Epithelial cell of esophagus (primary cell): Measurements from ENCODE around the gene SAA4.
A peak's percentile ranks its signal among the peaks of the same experiment; 100 is the strongest.
"Not testable (repeated sequence)": the region's sequence is repeated elsewhere in the genome, so short reads cannot be mapped to it uniquely, and the experiment has no call there.

Experiments
- DNase-seq: peaks from one replicate; pipeline ENCODE4 v3.0.0; 2010; ENCODE audit warnings: low read depth
- H3K4me3 ChIP-seq: 2 replicates; pipeline ENCODE4 v1.5.1; 2011; ENCODE audit warnings: mild to moderate bottlenecking, low read length, control low read depth
- CTCF ChIP-seq: IDR thresholded peaks from 2 replicates; pipeline ENCODE4 v1.5.1; 2011; ENCODE audit warnings: low read depth, mild to moderate bottlenecking, low read length, control low read depth, inconsistent platforms; ENCODE audit not compliant: insufficient read depth; ENCODE audit errors: missing control alignments

SAA4 gene

GRCh38 chr11:18270102-18270501 lies 33.5 kb upstream of the SAA4 start:
- no peak for DNase-seq
- H3K4me3 ChIP-seq = no peak overlapping the region
- TF ChIP-seq CTCF = peak; percentile 26

- DNase-seq, H3K4me3 ChIP-seq: not testable (repeated sequence)
Observed at GRCh38 chr11:18269252-18269651, 32.6 kb upstream of the SAA4 start.

GRCh38 chr11:18267335-18268133 lies 30.9 kb upstream of the SAA4 start:
- not testable (repeated sequence) for DNase-seq, H3K4me3 ChIP-seq

DNA sequence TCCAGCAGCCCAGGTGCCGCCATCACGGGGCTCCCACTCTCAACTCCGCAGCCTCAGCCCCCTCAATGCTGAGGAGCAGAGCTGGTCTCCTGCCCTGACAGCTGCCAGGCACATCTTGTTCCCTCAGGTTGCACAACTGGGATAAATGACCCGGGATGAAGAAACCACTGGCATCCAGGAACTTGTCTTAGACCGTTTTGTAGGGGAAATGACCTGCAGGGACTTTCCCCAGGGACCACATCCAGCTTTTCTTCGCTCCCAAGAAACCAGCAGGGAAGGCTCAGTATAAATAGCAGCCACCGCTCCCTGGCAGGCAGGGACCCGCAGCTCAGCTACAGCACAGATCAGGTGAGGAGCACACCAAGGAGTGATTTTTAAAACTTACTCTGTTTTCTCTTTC lies 29.3 kb upstream of the SAA4 start, which contains the start of gene SAA1:
TSS of gene SAA1 (plus strand) at position 316 of the 400 bp plus-strand sequence. CDS start 624 bp downstream, outside the sequence.
- DNase-seq = peak; percentile 78
- TF ChIP-seq CTCF = no peak
- no peak within 1 kb of the TSS for H3K4me3 ChIP-seq

- DNase-seq = no peak
- no peak overlapping the region for H3K4me3 ChIP-seq
- TF ChIP-seq CTCF = no peak
Observed at GRCh38 chr11:18264677-18265555, 28.3 kb upstream of the SAA4 start.

DNA sequence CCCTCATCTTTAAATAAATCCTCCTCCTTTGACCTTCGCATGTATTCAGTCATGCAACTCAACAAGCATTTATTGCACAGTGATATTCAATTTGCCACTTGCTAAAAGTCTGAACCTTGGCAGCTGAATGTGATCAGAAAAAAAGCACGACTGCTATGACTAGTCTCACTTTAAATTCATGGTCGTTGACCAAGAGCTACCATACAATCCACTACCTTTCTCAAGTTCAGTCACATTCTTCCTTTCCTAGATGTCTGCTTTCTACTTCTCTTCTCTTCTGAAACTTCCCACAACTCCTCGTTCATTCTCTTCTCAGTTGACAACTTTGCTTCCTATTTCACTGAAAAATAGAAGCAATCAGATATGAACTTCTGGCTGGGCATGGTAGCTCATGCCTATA lies 27.4 kb upstream of the SAA4 start:
- DNase-seq = no peak
- no peak for TF ChIP-seq CTCF
- H3K4me3 ChIP-seq = no peak overlapping the region

- not testable (repeated sequence) for DNase-seq
Observed at GRCh38 chr11:18262681-18263350, 26.2 kb upstream of the SAA4 start.

DNA sequence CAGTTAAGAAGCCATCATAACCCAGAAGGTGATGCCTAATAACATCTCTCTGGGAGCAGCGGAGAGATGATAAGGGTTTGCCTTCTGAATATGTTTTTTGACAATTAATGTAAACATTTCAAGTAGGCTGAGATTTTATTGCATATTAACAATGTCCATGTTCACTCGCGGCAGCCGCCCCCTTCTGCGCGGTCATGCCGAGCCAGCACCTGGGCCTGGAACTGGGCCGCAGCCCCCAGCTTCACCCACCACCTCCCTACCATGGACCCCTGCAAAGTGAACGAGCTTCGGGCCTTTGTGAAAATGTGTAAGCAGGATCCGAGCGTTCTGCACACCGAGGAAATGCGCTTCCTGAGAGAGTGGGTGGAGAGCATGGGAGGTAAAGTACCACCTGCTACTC lies 25.1 kb upstream of the SAA4 start:
- no peak for TF ChIP-seq CTCF
- DNase-seq = no peak
- H3K4me3 ChIP-seq = no peak overlapping the region

More at GRCh38 chr11:18262681-18263350, 26.2 kb upstream of the SAA4 start:
- not testable (repeated sequence) for H3K4me3 ChIP-seq
